NT2/D1 (cell line): ENCODE measurements around the gene MPG.

ENCODE experiments used
- SUZ12 ChIP-seq: IDR thresholded peaks from 2 replicates; pipeline ENCODE4 v1.6.1; 2011; ENCODE audit not compliant: insufficient read length, insufficient read depth; ENCODE audit errors: extremely low read depth
- YY1 ChIP-seq: IDR thresholded peaks from 2 replicates; pipeline ENCODE4 v1.6.1; 2011; ENCODE audit not compliant: insufficient read length, insufficient read depth
- ZNF274 ChIP-seq: IDR thresholded peaks from 2 replicates; pipeline ENCODE4 v1.6.1; 2011; ENCODE audit warnings: mild to moderate bottlenecking, low read depth, low read length

DNA sequence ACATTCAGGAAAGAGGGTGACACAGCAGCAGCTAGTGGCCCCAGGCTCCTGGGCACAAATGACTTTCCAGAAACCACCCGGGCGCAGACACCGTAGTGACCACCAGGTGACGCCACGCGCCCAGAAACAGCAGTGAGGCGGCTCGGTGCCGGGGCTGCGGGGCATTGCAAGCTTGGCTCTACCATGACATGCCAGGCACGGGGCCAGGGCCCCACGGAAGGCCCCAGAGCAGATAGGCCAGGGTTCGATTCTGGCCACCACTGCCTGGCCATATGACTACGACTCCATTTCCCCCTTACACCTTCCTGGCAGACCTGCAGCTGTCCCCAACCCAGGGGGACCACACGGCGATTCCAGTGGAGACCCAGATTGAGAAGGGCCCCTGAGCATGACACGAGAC, 12.3 kb upstream of the MPG start:
- TF ChIP-seq SUZ12 (no peak), YY1 (no peak), ZNF274 (no peak)
